Cardiac fibroblast (primary cell): ENCODE results near the gene IRAK3.
A peak's percentile ranks its signal among the peaks of the same experiment; 100 is the strongest.
"Not testable (repeated sequence)": the region's sequence is repeated elsewhere in the genome, so short reads cannot be mapped to it uniquely, and the experiment has no call there.

Experiments used
- DNase-seq, 2 donors: peaks; one replicate each; pipeline versions ENCODE4 v3.0.0 to v3.0.0-alpha.2; 2010; ENCODE audit warnings: low read depth in 2 of 2
- H3K4me3 ChIP-seq, 2 donors: replicated peaks in 1 of 2; 1 replicate in 1 of 2; 2 replicates in 1 of 2; pipeline ENCODE4 v1.5.1; 2011; ENCODE audit warnings: low read depth in 2 of 2, low read length in 2 of 2, mild to moderate bottlenecking in 2 of 2, moderate library complexity in 1 of 2
- CTCF ChIP-seq: IDR thresholded peaks from one replicate; pipeline ENCODE4 v1.5.1; 2011; ENCODE audit warnings: low read depth, mild to moderate bottlenecking, low read length, inconsistent platforms

Gene IRAK3

GRCh38 chr12:66169221-66170170 lies 19.5 kb upstream of the IRAK3 start, which contains the start of gene TMBIM4:
TMBIM4 (minus strand) TSS chr12:66169996; CDS start chr12:66169951, 45 bp downstream.
- TF ChIP-seq CTCF, result peak; percentile 53
- DNase-seq, result peak; percentile 96 to 97
- H3K4me3 ChIP-seq, result peak within 1 kb of the TSS; percentile 66 to 88

GRCh38 chr12:66170606-66171005 lies 18.4 kb upstream of the IRAK3 start:
- no peak overlapping the region for H3K4me3 ChIP-seq
- no peak for DNase-seq
- no peak for TF ChIP-seq CTCF

GRCh38 chr12:66174391-66175325 lies 14.4 kb upstream of the IRAK3 start:
- DNase-seq, H3K4me3 ChIP-seq: not testable (repeated sequence)

GRCh38 chr12:66176105-66176900 lies 12.7 kb upstream of the IRAK3 start:
- DNase-seq, result peak; percentile 25 to 86
- H3K4me3 ChIP-seq, result no peak overlapping the region
- no peak for TF ChIP-seq CTCF

- H3K4me3 ChIP-seq, result no peak overlapping the region
- peak in 1 of 2 donors; percentile 57 for DNase-seq
- no peak for TF ChIP-seq CTCF
Observed at GRCh38 chr12:66182956-66183355, 6.1 kb upstream of the IRAK3 start.

- H3K4me3 ChIP-seq, DNase-seq: not testable (repeated sequence)
Observed at GRCh38 chr12:66184822-66185221, 4.2 kb upstream of the IRAK3 start.

GRCh38 chr12:66187036-66187435 lies 2.0 kb upstream of the IRAK3 start:
- no peak for TF ChIP-seq CTCF
- no peak for DNase-seq
- H3K4me3 ChIP-seq, result no peak overlapping the region
